CD4-positive, alpha-beta T cell treated with Interleukin-2 at 100 ng/mL for 4 hours (primary cell): ENCODE measurements around the gene ADAMTSL2.

Experiments used
- DNase-seq: peaks from one replicate; pipeline ENCODE4 v3.0.0-alpha.2; 2020; ENCODE audit warnings: low spot score

The ADAMTSL2 gene

GRCh38 chr9:133535306-133535877 lies 888 bp downstream of the ADAMTSL2 start:
- DNase-seq, result no peak

GRCh38 chr9:133536080-133536479 lies 1.6 kb downstream of the ADAMTSL2 start:
- no peak for DNase-seq

GRCh38 chr9:133536536-133536935 lies 2.0 kb downstream of the ADAMTSL2 start:
- no peak for DNase-seq

- DNase-seq, result no peak
Observed at GRCh38 chr9:133537257-133537656, 2.8 kb downstream of the ADAMTSL2 start.

GRCh38 chr9:133538176-133538575 lies 3.7 kb downstream of the ADAMTSL2 start:
- DNase-seq, result no peak

GRCh38 chr9:133538851-133539833 lies 4.6 kb downstream of the ADAMTSL2 start:
- no peak for DNase-seq

- DNase-seq, result no peak
Observed at GRCh38 chr9:133539991-133540697, 5.6 kb downstream of the ADAMTSL2 start.

GRCh38 chr9:133540698-133541025 lies 6.2 kb downstream of the ADAMTSL2 start:
- no peak for DNase-seq

GRCh38 chr9:133542002-133542401 lies 7.5 kb downstream of the ADAMTSL2 start:
- DNase-seq, result no peak

GRCh38 chr9:133543772-133544467 lies 9.4 kb downstream of the ADAMTSL2 start:
- no peak for DNase-seq

- no peak for DNase-seq
Observed at GRCh38 chr9:133545494-133546286, 11.2 kb downstream of the ADAMTSL2 start.

GRCh38 chr9:133546287-133546680 lies 11.8 kb downstream of the ADAMTSL2 start:
- no peak for DNase-seq

GRCh38 chr9:133547116-133547515 lies 12.6 kb downstream of the ADAMTSL2 start:
- no peak for DNase-seq

GRCh38 chr9:133551446-133551845 lies 16.9 kb downstream of the ADAMTSL2 start:
- no peak for DNase-seq

GRCh38 chr9:133552236-133552635 lies 17.7 kb downstream of the ADAMTSL2 start:
- no peak for DNase-seq

GRCh38 chr9:133553123-133553522 lies 18.6 kb downstream of the ADAMTSL2 start:
- no peak for DNase-seq

- DNase-seq, result no peak
Observed at GRCh38 chr9:133553973-133554713, 19.6 kb downstream of the ADAMTSL2 start.

- DNase-seq, result no peak
Observed at GRCh38 chr9:133554729-133555128, 20.2 kb downstream of the ADAMTSL2 start.

- no peak for DNase-seq
Observed at GRCh38 chr9:133556354-133556753, 21.9 kb downstream of the ADAMTSL2 start.

GRCh38 chr9:133557581-133557980 lies 23.1 kb downstream of the ADAMTSL2 start:
- DNase-seq, result no peak
